Thyroid gland (tissue), 4 donors: ENCODE data around the gene SNCA.

ENCODE experiments used
- CTCF ChIP-seq, 6 experiments: fragments of 200-600 bp in 3 of 6; fragments of 450-650 bp in 3 of 6; sonication (generic) in 3 of 6; IDR thresholded peaks; one replicate each; pipeline ENCODE4 v1.5.1; 2016 to 2019; ENCODE audit warnings: antibody characterized with exemption in 6 of 6, mild to moderate bottlenecking in 2 of 6, inconsistent platforms in 1 of 6, moderate library complexity in 1 of 6
- POLR2A ChIP-seq, 2 donors: fragments of 450-650 bp; IDR thresholded peaks; one replicate each; pipeline ENCODE4 v1.6.1; 2017; ENCODE audit warnings: antibody characterized with exemption in 2 of 2, mild to moderate bottlenecking in 2 of 2, moderate library complexity in 1 of 2

DNA sequence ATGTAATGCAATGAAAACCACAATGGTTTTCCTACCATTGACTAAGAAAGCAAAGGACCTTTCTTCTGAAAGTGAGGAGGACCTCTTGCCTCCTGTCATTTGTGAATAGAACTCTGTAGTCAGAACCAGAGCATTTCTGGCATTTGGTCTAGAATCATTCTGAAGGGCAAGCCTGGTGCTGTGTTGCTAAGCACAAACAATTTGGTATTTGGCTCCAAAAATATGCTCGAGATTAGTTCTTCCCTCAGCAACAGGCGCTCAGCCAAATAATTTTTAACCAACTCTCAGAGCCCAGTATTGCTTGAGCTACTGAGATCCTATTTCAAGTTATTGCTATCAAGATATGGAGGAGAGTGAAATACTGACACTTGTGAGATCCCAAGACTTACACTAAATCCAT lies 71.0 kb downstream of the SNCA start:
- TF ChIP-seq CTCF (IDR thresholded peaks at IDR 0.05), result no peak
- TF ChIP-seq POLR2A (IDR thresholded peaks at IDR 0.05), result no peak
